ENCODE data around the gene RPTOR.

- TF ChIP-seq, protein P1, sequence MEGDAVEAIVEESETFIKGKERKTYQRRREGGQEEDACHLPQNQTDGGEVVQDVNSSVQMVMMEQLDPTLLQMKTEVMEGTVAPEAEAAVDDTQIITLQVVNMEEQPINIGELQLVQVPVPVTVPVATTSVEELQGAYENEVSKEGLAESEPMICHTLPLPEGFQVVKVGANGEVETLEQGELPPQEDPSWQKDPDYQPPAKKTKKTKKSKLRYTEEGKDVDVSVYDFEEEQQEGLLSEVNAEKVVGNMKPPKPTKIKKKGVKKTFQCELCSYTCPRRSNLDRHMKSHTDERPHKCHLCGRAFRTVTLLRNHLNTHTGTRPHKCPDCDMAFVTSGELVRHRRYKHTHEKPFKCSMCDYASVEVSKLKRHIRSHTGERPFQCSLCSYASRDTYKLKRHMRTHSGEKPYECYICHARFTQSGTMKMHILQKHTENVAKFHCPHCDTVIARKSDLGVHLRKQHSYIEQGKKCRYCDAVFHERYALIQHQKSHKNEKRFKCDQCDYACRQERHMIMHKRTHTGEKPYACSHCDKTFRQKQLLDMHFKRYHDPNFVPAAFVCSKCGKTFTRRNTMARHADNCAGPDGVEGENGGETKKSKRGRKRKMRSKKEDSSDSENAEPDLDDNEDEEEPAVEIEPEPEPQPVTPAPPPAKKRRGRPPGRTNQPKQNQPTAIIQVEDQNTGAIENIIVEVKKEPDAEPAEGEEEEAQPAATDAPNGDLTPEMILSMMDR (optimal IDR thresholded peaks at IDR 0.05 in 1 of 3, IDR thresholded peaks at IDR 0.05 in 1 of 3, conservative IDR thresholded peaks at IDR 0.05 in 1 of 3; ENCODE audit: extremely low read depth in 1 of 3, insufficient read depth in 2 of 3, low read length in 3 of 3): no peak
- TF ChIP-seq EZH2 (IDR thresholded peaks at IDR 0.05; ENCODE audit: low read length): no peak
Observed at GRCh38 chr17:80779961-80780380, 235.3 kb downstream of the RPTOR start.

All from keratinocyte (primary cell).